T-helper 2 cell (primary cell): ENCODE data around the gene PLEKHN1.
A peak's percentile ranks its signal among the peaks of the same experiment; 100 is the strongest.
"Not testable (repeated sequence)": the region's sequence is repeated elsewhere in the genome, so short reads cannot be mapped to it uniquely, and the experiment has no call there.

Experiments used
- DNase-seq, 5 experiments: peaks; one replicate each; pipeline versions ENCODE4 v3.0.0 to v3.0.0-alpha.2; 2012 to 2022

The PLEKHN1 gene

GRCh38 chr1:975896-976683, 9.8 kb downstream of the PLEKHN1 start:
- peak in 4 of 5 experiments; percentile 28 to 69 (median 50) for DNase-seq

- not testable (repeated sequence) for DNase-seq
Observed at GRCh38 chr1:976791-977190, 10.5 kb downstream of the PLEKHN1 start.

- no peak for DNase-seq
Observed at GRCh38 chr1:978069-978834, 12.0 kb downstream of the PLEKHN1 start.

- no peak for DNase-seq
Observed at GRCh38 chr1:978835-979743, 12.8 kb downstream of the PLEKHN1 start.

GRCh38 chr1:979744-980072, 13.4 kb downstream of the PLEKHN1 start:
- no peak for DNase-seq

- DNase-seq: no peak
Observed at GRCh38 chr1:980137-980571, 13.9 kb downstream of the PLEKHN1 start.

- DNase-seq: no peak
Observed at GRCh38 chr1:980602-981395, 14.5 kb downstream of the PLEKHN1 start.

GRCh38 chr1:981491-981954, 15.2 kb downstream of the PLEKHN1 start:
- DNase-seq: no peak

- no peak for DNase-seq
Observed at GRCh38 chr1:981955-982558, 15.8 kb downstream of the PLEKHN1 start, which contains the start of gene PERM1. TSS of gene PERM1 (minus strand) at chr1:982093. CDS start at chr1:981029, 1,064 bp downstream.

GRCh38 chr1:982765-983436, 16.6 kb downstream of the PLEKHN1 start:
- no peak for DNase-seq

- peak in 3 of 5 experiments; percentile 42 to 53 (median 47) for DNase-seq
Observed at GRCh38 chr1:983798-984475, 17.7 kb downstream of the PLEKHN1 start.

GRCh38 chr1:984476-984814, 18.2 kb downstream of the PLEKHN1 start:
- DNase-seq: no peak

GRCh38 chr1:985126-985525, 18.8 kb downstream of the PLEKHN1 start:
- DNase-seq: no peak

- DNase-seq: not testable (repeated sequence)
Observed at GRCh38 chr1:988061-988460, 21.8 kb downstream of the PLEKHN1 start.

GRCh38 chr1:991275-991674, 25.0 kb downstream of the PLEKHN1 start:
- not testable (repeated sequence) for DNase-seq

GRCh38 chr1:991895-992294, 25.6 kb downstream of the PLEKHN1 start:
- no peak for DNase-seq

- DNase-seq: peak in 1 of 5 experiments; percentile 30
Observed at GRCh38 chr1:992362-992761, 26.1 kb downstream of the PLEKHN1 start.

- no peak for DNase-seq
Observed at GRCh38 chr1:993379-993995, 27.2 kb downstream of the PLEKHN1 start.

- DNase-seq: not testable (repeated sequence)
Observed at GRCh38 chr1:994546-994945, 28.3 kb downstream of the PLEKHN1 start.
